Caco-2 (cell line): ENCODE measurements around the gene RNASE1. TPM values are rescaled to one million over a fixed set of nuclear protein-coding genes. Genes with fewer than 3 reads are reported as not detected.
A peak's percentile ranks its signal among the peaks of the same experiment; 100 is the strongest.

Experiments used
- Bru-seq: library from RNA; stranded (reverse); fragments of 400-500 nt; gene quantifications from one replicate; lab custom pipeline; 2021; lab: Mats Ljungman, UMichigan
- BruChase-seq, 2 experiments: library from RNA; stranded (reverse); fragments of 400-500 nt; gene quantifications; one replicate each; lab custom pipeline; 2021; lab: Mats Ljungman, UMichigan
- BruUV-seq: library from RNA; stranded (reverse); fragments of 400-500 nt; replicated peaks from 2 replicates; lab custom pipeline; 2021; lab: Mats Ljungman, UMichigan
- CTCF ChIA-PET: fragments of 300-600 bp; sonication (Branson Sonifier 250); formaldehyde crosslinking; loops from one replicate; lab custom pipeline; 2022; ENCODE audit warnings: antibody characterized with exemption; lab: Charles Lee
- POLR2A ChIA-PET: fragments of 300-600 bp; sonication (Branson Sonifier 250); formaldehyde crosslinking; loops from one replicate; lab custom pipeline; 2022; ENCODE audit warnings: antibody characterized with exemption; lab: Charles Lee
- DNase-seq, 2 experiments: peaks; one replicate each; pipeline versions ENCODE4 v3.0.0 to v3.0.0-alpha.2; 2020 to 2022
- H3K27me3 ChIP-seq: replicated peaks from 2 replicates; pipeline ENCODE4 v1.6.0; 2011; ENCODE audit warnings: low read length; ENCODE audit not compliant: control insufficient read depth, insufficient read depth
- H3K36me3 ChIP-seq: 2 replicates; pipeline ENCODE4 v1.5.1; 2011; ENCODE audit warnings: low read length; ENCODE audit not compliant: control insufficient read depth, insufficient read depth
- H3K4me1 ChIP-seq: fragments of 250-450 bp; sonication (Bioruptor Pico); 2 replicates; pipeline ENCODE4 v1.5.1; 2020; ENCODE audit warnings: mild to moderate bottlenecking
- H3K4me3 ChIP-seq: 2 replicates; pipeline ENCODE4 v1.5.1; 2011; ENCODE audit warnings: low read depth, mild to moderate bottlenecking, control low read depth, low read length
- H3K9me3 ChIP-seq: fragments of 250-450 bp; sonication (Bioruptor Pico); 2 replicates; pipeline ENCODE4 v1.5.1; 2020; ENCODE audit warnings: mild to moderate bottlenecking, moderate library complexity
- H3K27ac Mint-ChIP-seq: one replicate; pipeline ENCODE4 v1.8.0; 2022; ENCODE audit warnings: mixed read lengths; ENCODE audit not compliant: unreplicated experiment
- H3K27me3 Mint-ChIP-seq: one replicate; pipeline ENCODE4 v1.8.0; 2022; ENCODE audit warnings: mixed read lengths; ENCODE audit not compliant: insufficient read depth, unreplicated experiment
- H3K36me3 Mint-ChIP-seq: one replicate; pipeline ENCODE4 v1.8.0; 2022; ENCODE audit warnings: mild to moderate bottlenecking, mixed read lengths; ENCODE audit not compliant: insufficient read depth, unreplicated experiment
- H3K4me1 Mint-ChIP-seq: one replicate; pipeline ENCODE4 v1.8.0; 2022; ENCODE audit warnings: low read depth, mixed read lengths; ENCODE audit not compliant: unreplicated experiment
- H3K4me3 Mint-ChIP-seq: one replicate; pipeline ENCODE4 v1.8.0; 2022; ENCODE audit warnings: mild to moderate bottlenecking, moderate library complexity, mixed read lengths; ENCODE audit not compliant: unreplicated experiment
- H3K9me3 Mint-ChIP-seq: one replicate; pipeline ENCODE4 v1.8.0; 2022; ENCODE audit warnings: mixed read lengths; ENCODE audit not compliant: unreplicated experiment
- intact Hi-C: fragments of 100-400 bp; cut with micrococcal nuclease; formaldehyde crosslinking; loops from one replicate; pipeline ENCODE4 v1.10.0; 2022; ENCODE audit not compliant: unreplicated experiment
- long read RNA-seq: library from polyadenylated mRNA; stranded (forward); transcript quantifications from one replicate; pipeline ENCODE4 v2.0.0, GENCODE V29; 2022
- total RNA-seq: library from RNA; stranded (reverse); gene quantifications from 2 replicates; pipeline ENCODE4 v1.2.3, GENCODE V29; 2022
- TF ChIP-seq, protein P1 (sequence below), 2 experiments: fragments of 200-600 bp in 1 of 2; IDR thresholded peaks; 1 replicate in 1 of 2; 2 replicates in 1 of 2; pipeline versions ENCODE4 v1.5.1 to v1.8.0; 2011 to 2022; ENCODE audit warnings: antibody characterized with exemption in 1 of 2, control low read depth in 1 of 2, inconsistent platforms in 1 of 2, low read depth in 1 of 2, low read length in 1 of 2, mild to moderate bottlenecking in 1 of 2, moderate library complexity in 1 of 2; ENCODE audit not compliant: insufficient read depth in 1 of 2, severe bottlenecking in 1 of 2, unreplicated experiment in 1 of 2

The RNASE1 gene
- 1.2 and 1.5 TPM in 2 replicates for total RNA-seq
- percentile 17 among the genes with signal in this experiment for Bru-seq, nascent RNA
- percentile 25 among the genes with signal in this experiment for BruChase-seq, experiment 1, labeled RNA remaining after a 2-hour chase
- percentile 26 among the genes with signal in this experiment for BruChase-seq, experiment 2, labeled RNA remaining after a 6-hour chase
- long read RNA-seq, partial matches to known transcripts: 0 of 1 reads
- long read RNA-seq, other reads (novel, unspliced or antisense): 0 of 1 reads

DNA sequence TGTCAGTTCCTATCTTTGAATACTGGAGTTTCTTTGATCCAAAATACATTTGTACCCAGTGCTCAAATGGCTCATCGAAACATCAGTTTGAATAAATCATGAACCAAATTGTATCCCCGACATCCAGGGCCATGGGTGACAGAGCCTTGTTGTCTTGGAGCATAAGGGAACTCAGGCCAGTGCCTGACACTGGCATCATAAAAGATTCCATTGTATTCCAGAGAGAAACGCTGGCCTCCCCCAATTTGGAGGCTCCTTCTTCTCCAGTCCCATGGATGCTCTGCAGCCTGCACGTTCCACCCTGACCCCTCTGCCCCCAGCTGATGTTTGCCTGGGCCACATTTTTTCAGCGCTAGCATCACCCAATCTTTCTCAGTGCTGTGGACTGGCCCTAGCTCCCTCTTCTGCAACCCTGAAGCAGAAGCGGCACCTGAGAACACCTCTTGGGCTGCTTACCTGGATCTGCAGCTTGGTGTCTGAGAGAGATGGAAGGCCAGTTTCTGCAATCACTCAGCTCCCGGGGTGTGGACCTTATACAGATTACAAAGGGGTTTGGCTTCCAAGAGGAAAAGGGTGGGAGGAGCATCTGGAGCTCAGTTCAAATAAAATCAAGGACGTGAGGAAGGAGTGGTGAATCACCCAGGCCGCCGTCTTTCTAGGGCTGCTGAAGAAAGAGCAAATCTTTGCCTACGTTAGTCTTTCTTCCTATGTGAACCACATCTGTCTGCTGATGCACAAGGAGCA is at the start of gene RNASE1:
TSS of gene RNASE1 (minus strand) at position 504 of the 744 bp plus-strand sequence. CDS start 776 bp downstream, outside the sequence.
- CTCF ChIA-PET: no interaction called here
- Histone ChIP-seq H3K9me3 (no peaks in the 10 kb centered on the region), H3K27me3 (no peaks in the 10 kb centered on the region), H3K36me3 (no peaks in the 10 kb centered on the region), H3K4me1 (peaks cover 55% of the 10 kb centered on the region), H3K4me3 (no peak within 1 kb of the TSS)
- no peaks in the 10 kb centered on the region for H3K9me3 Mint-ChIP-seq
- DNase-seq: peak; percentile 26 to 39
- intact Hi-C loops: loop anchor here (5.0 kb wide), 1 partner anchor 105 kb away; no protein-coding TSS in a partner anchor
- peak within 1 kb of the TSS; percentile 55 for H3K27ac Mint-ChIP-seq
- H3K4me1 Mint-ChIP-seq: peaks cover 47% of the 10 kb centered on the region
- TF ChIP-seq, protein P1, sequence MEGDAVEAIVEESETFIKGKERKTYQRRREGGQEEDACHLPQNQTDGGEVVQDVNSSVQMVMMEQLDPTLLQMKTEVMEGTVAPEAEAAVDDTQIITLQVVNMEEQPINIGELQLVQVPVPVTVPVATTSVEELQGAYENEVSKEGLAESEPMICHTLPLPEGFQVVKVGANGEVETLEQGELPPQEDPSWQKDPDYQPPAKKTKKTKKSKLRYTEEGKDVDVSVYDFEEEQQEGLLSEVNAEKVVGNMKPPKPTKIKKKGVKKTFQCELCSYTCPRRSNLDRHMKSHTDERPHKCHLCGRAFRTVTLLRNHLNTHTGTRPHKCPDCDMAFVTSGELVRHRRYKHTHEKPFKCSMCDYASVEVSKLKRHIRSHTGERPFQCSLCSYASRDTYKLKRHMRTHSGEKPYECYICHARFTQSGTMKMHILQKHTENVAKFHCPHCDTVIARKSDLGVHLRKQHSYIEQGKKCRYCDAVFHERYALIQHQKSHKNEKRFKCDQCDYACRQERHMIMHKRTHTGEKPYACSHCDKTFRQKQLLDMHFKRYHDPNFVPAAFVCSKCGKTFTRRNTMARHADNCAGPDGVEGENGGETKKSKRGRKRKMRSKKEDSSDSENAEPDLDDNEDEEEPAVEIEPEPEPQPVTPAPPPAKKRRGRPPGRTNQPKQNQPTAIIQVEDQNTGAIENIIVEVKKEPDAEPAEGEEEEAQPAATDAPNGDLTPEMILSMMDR (IDR thresholded peaks at IDR 0.05; ENCODE audit: insufficient read depth in 1 of 2, low read depth in 1 of 2, low read length in 1 of 2, severe bottlenecking in 1 of 2, unreplicated experiment in 1 of 2): no peak
- no peaks in the 10 kb centered on the region for H3K27me3 Mint-ChIP-seq
- POLR2A ChIA-PET: no interaction called here
- no peak within 1 kb of the TSS for H3K4me3 Mint-ChIP-seq
- no TSS peak for BruUV-seq
- no peaks in the 10 kb centered on the region for H3K36me3 Mint-ChIP-seq

DNA sequence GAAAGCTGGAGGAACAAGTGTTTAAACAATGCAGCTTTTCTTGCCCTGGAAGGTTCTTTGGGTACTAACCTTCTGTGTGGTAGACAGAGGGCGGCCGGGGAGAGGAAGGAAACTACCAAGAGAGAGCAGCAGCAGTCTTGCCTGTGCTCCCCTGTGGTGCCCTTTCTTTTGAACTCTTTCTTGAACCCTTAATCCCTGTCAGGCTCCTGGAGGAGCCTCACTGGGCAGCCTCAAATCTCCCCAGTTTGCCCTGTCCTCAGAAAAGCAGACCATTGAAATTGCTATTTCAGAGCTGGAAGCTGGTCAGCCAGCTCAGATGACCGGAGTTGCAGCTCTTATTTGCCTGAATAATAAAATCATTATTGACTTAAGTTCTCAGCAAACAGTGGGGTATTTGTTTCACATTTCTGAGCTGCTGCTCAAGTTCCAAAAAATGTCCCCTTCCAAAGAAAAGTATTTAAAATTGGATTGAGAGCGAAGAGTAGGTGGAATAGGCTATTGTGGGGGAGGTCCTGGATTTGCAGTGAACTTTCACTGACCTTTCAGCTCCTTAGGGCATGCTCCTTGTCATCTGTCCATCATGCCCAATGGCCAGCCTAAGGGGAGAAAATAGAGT is 46.4 kb upstream of the RNASE1 start:
- BruUV-seq: no TSS peak
- POLR2A ChIA-PET: no interaction called here

More for the DNA sequence above, 46.4 kb upstream of the RNASE1 start:
- CTCF ChIA-PET: interaction anchor here (1.0 to 3.2 kb wide), 5 partner anchors 9 to 166 kb away, joined by 4 to 16 read pairs (median 6); no protein-coding TSS in a partner anchor
- Mint-ChIP-seq H3K36me3 (no peaks in the 10 kb centered on the region), H3K9me3 (no peaks in the 10 kb centered on the region), H3K27me3 (no peaks in the 10 kb centered on the region), H3K4me1 (peaks cover 20% of the 10 kb centered on the region), H3K27ac (peak overlapping the region; percentile 82), H3K4me3 (peak overlapping the region; percentile 38)
- TF ChIP-seq, protein P1 (IDR thresholded peaks at IDR 0.05; ENCODE audit: insufficient read depth in 1 of 2, low read depth in 1 of 2, low read length in 1 of 2, severe bottlenecking in 1 of 2, unreplicated experiment in 1 of 2): no peak
- Histone ChIP-seq H3K36me3 (no peaks in the 10 kb centered on the region), H3K4me3 (no peak overlapping the region), H3K9me3 (no peaks in the 10 kb centered on the region), H3K27me3 (no peaks in the 10 kb centered on the region), H3K4me1 (peaks cover 15% of the 10 kb centered on the region)
- intact Hi-C loops: loop anchor here (1.0 kb wide), 1 partner anchor 13 kb away; no protein-coding TSS in a partner anchor
- DNase-seq: peak in 1 of 2 experiments; percentile 29
